ENCODE results near the gene SPDYE3. TPM values are rescaled to one million over a fixed set of nuclear protein-coding genes. Genes with fewer than 3 reads are reported as not detected.
"Not testable (repeated sequence)": the region's sequence is repeated elsewhere in the genome, so short reads cannot be mapped to it uniquely, and the experiment has no call there.

The SPDYE3 gene
- total RNA-seq, 1 experiment from 2014 or later = not detected

GRCh38 chr7:100287191-100287969 is 20.1 kb upstream of the SPDYE3 start:
- H3K27ac Mint-ChIP-seq; DNase-seq (ENCODE audit: low spot score); H3K9me3 Mint-ChIP-seq; H3K27me3 Mint-ChIP-seq (ENCODE audit: low read depth); H3K36me3 Mint-ChIP-seq; H3K4me3 Mint-ChIP-seq; H3K4me1 Mint-ChIP-seq: not testable (repeated sequence)
- ATAC-seq = peak; percentile 78
- POLR2A ChIA-PET = interaction anchor here (0.6 to 0.7 kb wide), 2 partner anchors 18 to 562 kb away, joined by 5 to 8 read pairs; no protein-coding TSS in a partner anchor
- CTCF ChIA-PET = interaction anchor here (0.6 to 0.9 kb wide), 2 partner anchors 70 to 297 kb away, joined by 3 to 4 read pairs; no protein-coding TSS in a partner anchor

- H3K27ac Mint-ChIP-seq; H3K4me3 Mint-ChIP-seq; H3K36me3 Mint-ChIP-seq; H3K9me3 Mint-ChIP-seq; DNase-seq (ENCODE audit: low spot score); ATAC-seq; H3K27me3 Mint-ChIP-seq (ENCODE audit: low read depth); H3K4me1 Mint-ChIP-seq: not testable (repeated sequence)
- CTCF ChIA-PET = interaction anchor here (0.9 kb wide), 1 partner anchor 298 kb away, joined by 3 read pairs; no protein-coding TSS in a partner anchor
- POLR2A ChIA-PET = interaction anchor here (0.7 kb wide), 1 partner anchor 17 kb away, joined by 8 read pairs; no protein-coding TSS in a partner anchor
These were observed 19.2 kb upstream of the SPDYE3 start for GRCh38 chr7:100288258-100288657.

GRCh38 chr7:100292162-100292561 is 15.3 kb upstream of the SPDYE3 start:
- CTCF ChIA-PET, POLR2A ChIA-PET: not testable (repeated sequence)

DNA sequence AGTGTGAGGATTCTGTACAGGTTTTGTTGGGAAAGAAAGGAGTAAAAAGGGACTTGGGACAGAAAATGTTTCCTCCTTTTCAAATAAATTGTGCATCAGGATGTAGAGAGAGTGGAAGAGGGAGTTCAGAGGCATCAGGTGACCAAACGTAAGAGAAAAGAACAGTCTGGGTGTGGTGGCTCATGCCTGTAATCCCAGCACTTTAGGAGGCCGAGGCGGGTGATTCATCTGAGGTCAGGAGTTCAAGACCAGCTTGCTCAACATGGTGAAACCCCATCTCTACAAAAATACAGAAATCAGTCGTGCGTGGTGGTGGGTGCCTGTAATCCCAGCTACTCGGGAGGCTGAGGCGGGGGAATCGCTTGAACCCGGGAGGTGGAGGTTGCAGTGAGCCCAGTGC is 12.2 kb upstream of the SPDYE3 start:
- H3K27me3 Mint-ChIP-seq (ENCODE audit: low read depth); H3K36me3 Mint-ChIP-seq; H3K4me1 Mint-ChIP-seq; ATAC-seq; H3K4me3 Mint-ChIP-seq; H3K27ac Mint-ChIP-seq; CTCF ChIA-PET; H3K9me3 Mint-ChIP-seq; DNase-seq (ENCODE audit: low spot score); POLR2A ChIA-PET: not testable (repeated sequence)

More at GRCh38 chr7:100292162-100292561, 15.3 kb upstream of the SPDYE3 start:
- not testable (repeated sequence) for H3K4me1 Mint-ChIP-seq; H3K36me3 Mint-ChIP-seq; DNase-seq (ENCODE audit: low spot score); H3K27me3 Mint-ChIP-seq (ENCODE audit: low read depth); H3K9me3 Mint-ChIP-seq; H3K4me3 Mint-ChIP-seq; ATAC-seq
- H3K27ac Mint-ChIP-seq = peak overlapping the region; percentile 38; the same call in 1 of the 2 replicates

DNA sequence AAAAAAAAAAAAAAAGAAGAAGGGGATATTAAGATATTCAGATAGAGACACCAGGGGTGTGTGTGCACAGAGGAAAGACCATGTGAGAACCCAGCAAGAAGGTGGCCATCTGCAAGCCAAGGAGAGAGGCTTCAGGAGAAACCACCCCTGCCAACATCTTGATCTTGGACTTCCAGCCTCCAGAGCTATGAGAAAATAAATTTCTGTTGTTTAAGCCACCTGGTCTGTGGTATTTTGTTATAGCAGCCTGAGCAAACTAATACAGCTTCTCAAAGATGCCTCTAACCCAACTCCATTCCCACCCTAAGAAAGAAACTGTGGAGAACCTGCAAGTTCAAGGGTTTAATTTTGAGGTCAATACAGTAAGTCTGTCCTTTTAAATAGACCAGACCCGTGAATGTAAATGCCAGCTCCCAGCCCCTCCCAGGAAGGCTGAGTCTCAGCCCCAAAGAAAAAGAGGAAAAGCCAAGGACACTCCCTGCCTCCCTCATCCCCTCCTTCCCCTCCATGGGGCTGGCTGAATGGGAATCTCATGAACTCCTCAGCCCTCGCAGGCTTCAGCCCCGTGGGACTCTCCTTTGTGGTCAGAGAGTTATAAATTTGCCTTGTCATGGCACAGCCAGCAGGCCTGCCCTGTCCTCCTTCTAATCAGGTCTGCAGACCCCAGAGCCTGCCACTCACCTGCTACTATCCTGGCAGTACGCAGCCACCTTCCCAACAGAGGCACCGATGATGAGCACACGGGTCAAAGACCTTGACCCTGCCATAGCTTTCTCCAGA is 9.5 kb upstream of the SPDYE3 start:
- DNase-seq (ENCODE audit: low spot score); CTCF ChIA-PET; H3K4me3 Mint-ChIP-seq; H3K27me3 Mint-ChIP-seq (ENCODE audit: low read depth); POLR2A ChIA-PET; H3K9me3 Mint-ChIP-seq; H3K36me3 Mint-ChIP-seq; H3K4me1 Mint-ChIP-seq: not testable (repeated sequence)
- H3K27ac Mint-ChIP-seq = peak overlapping the region; percentile 68
- peak; percentile 58 for ATAC-seq

DNA sequence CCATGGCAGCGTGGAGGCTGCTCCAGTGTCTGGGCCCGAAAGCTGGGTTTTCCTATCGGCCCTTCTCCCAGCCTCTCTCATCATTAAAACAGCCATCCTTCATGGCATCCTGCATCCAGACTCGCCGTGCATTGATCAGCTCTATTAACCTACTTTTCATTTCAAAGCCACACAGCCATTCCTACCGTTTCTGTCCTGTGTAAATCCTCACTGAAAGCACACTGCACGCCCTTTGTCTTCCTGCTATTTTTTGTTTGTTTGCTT is 8.9 kb upstream of the SPDYE3 start:
- POLR2A ChIA-PET; H3K4me1 Mint-ChIP-seq; H3K9me3 Mint-ChIP-seq; CTCF ChIA-PET; DNase-seq (ENCODE audit: low spot score); H3K27me3 Mint-ChIP-seq (ENCODE audit: low read depth); H3K36me3 Mint-ChIP-seq; H3K4me3 Mint-ChIP-seq; ATAC-seq: not testable (repeated sequence)
- H3K27ac Mint-ChIP-seq = peak overlapping the region; percentile 68

GRCh38 chr7:100304526-100304925 is 3.0 kb upstream of the SPDYE3 start:
- ATAC-seq; H3K27ac Mint-ChIP-seq; H3K36me3 Mint-ChIP-seq; CTCF ChIA-PET; H3K9me3 Mint-ChIP-seq; DNase-seq (ENCODE audit: low spot score); H3K4me1 Mint-ChIP-seq; H3K27me3 Mint-ChIP-seq (ENCODE audit: low read depth); H3K4me3 Mint-ChIP-seq; POLR2A ChIA-PET: not testable (repeated sequence)

DNA sequence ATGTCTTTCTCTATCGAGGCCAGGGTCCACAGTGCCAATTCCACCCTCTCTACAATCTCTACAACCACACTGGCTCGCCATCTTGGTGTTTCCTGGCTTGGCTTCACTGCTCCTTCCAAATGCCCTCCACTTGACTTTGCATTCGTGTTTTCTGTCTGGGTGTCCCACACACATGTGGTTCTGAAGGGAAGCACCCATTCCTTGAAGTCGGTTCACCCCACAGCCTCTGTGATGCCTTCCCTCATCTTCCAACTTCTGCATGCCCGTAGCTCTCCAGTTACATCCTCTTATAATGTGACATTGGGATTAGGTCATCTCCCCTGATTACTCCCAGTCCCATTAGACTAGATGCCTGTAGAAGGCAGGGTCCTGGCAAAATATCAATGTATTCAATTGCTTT is 10.8 kb downstream of the SPDYE3 start:
- peaks cover 17% of the 10 kb centered on the region for H3K36me3 Mint-ChIP-seq
- H3K4me1 Mint-ChIP-seq; H3K9me3 Mint-ChIP-seq; H3K4me3 Mint-ChIP-seq; H3K27ac Mint-ChIP-seq; ATAC-seq; H3K27me3 Mint-ChIP-seq (ENCODE audit: low read depth); DNase-seq (ENCODE audit: low spot score); CTCF ChIA-PET; POLR2A ChIA-PET: not testable (repeated sequence)

- POLR2A ChIA-PET = not testable (repeated sequence)
These were observed 14.1 kb downstream of the SPDYE3 start for GRCh38 chr7:100321648-100322047.

DNA sequence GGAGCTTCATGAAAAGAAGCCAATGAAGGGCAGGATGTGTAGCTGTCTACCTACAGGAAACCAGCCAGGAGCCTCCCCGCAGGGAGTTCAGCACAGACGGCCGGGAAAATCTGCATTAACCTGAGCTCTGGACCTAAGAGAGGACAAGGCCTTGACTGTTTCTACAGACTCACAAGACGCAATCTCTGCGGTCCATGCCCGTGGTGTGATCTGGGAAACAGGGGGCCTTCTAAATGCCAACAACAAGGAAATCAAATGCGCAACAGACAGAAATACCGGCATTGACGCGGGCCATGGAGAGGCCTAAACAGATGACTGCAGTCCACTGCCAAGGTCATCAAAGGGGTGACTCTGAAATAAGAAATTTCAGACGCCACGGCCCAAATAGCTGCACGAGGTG is 16.7 kb downstream of the SPDYE3 start:
- H3K4me1 Mint-ChIP-seq; DNase-seq (ENCODE audit: low spot score); H3K9me3 Mint-ChIP-seq; POLR2A ChIA-PET; CTCF ChIA-PET; H3K27me3 Mint-ChIP-seq (ENCODE audit: low read depth); H3K4me3 Mint-ChIP-seq; ATAC-seq; H3K27ac Mint-ChIP-seq: not testable (repeated sequence)
- H3K36me3 Mint-ChIP-seq = peaks cover 48% of the 10 kb centered on the region

More at GRCh38 chr7:100321648-100322047, 14.1 kb downstream of the SPDYE3 start:
- TF ChIP-seq HMGA2 (CRISPR knock-in tag; IDR thresholded peaks at IDR 0.05) = peak; percentile 90; the same call in 1 of the 2 replicates
- H3K4me1 Mint-ChIP-seq; CTCF ChIA-PET; H3K4me3 Mint-ChIP-seq; H3K27me3 Mint-ChIP-seq (ENCODE audit: low read depth); DNase-seq (ENCODE audit: low spot score); H3K9me3 Mint-ChIP-seq; H3K27ac Mint-ChIP-seq; ATAC-seq: not testable (repeated sequence)
- H3K36me3 Mint-ChIP-seq = peaks cover 33% of the 10 kb centered on the region

DNA sequence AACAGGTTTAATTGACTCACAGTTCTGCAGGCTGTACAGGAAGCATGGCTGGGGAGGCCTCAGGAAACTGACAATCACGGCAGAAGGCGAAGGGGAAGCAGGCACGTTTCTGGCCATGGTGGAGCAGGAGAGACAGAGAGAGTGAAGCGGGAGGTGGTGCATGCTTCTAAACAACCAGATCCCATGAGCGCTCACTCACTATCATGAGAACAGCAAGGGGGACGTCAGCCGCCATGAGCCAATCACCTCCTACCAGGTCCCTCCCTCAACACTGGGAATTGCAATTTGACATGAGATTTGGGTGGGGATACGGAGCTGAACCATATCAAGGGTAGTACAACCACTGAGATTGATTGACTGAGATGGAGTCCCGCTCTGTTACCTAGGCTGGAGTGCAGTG is 18.2 kb downstream of the SPDYE3 start:
- H3K27ac Mint-ChIP-seq = peak overlapping the region; percentile 19; the same call in 1 of the 2 replicates
- CTCF ChIA-PET = interaction anchor here (0.6 kb wide), 1 partner anchor 144 kb away, joined by 3 read pairs; no protein-coding TSS in a partner anchor
- H3K9me3 Mint-ChIP-seq; DNase-seq (ENCODE audit: low spot score); H3K4me1 Mint-ChIP-seq; H3K4me3 Mint-ChIP-seq; H3K27me3 Mint-ChIP-seq (ENCODE audit: low read depth); POLR2A ChIA-PET; ATAC-seq: not testable (repeated sequence)
- H3K36me3 Mint-ChIP-seq = peaks cover 42% of the 10 kb centered on the region

DNA sequence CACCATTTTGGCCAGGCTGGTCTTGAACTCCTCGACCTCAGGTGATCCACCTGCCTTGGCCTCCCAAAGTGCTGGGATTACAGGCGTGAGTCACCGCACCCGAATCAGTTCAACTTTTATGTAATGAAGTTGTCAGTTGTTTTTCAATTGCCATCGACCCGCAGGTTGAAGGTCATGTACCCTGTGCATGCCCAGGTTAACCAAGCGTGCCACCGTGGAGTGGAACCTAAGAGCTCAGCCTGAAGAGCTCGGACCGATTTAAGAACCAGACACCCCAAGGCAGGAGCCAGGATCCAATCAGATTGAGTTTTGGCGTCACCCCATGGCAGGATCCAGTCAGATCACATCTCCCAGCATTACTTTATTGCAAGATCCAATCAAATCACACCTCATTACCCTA is 19.4 kb downstream of the SPDYE3 start:
- H3K27me3 Mint-ChIP-seq (ENCODE audit: low read depth); H3K4me3 Mint-ChIP-seq; DNase-seq (ENCODE audit: low spot score); H3K4me1 Mint-ChIP-seq; CTCF ChIA-PET; ATAC-seq; H3K27ac Mint-ChIP-seq; H3K9me3 Mint-ChIP-seq: not testable (repeated sequence)
- H3K36me3 Mint-ChIP-seq = peaks cover 40% of the 10 kb centered on the region
- POLR2A ChIA-PET = interaction anchor here (0.6 kb wide), 1 partner anchor 543 kb away, joined by 4 read pairs; no protein-coding TSS in a partner anchor
